Neuronal stem cell (in vitro differentiated cells): ENCODE data around the gene MRPS6.

Experiments
- DNase-seq: peaks from one replicate; pipeline ENCODE4 v3.0.0-alpha.2; 2013; ENCODE audit warnings: low spot score
- H2AFZ ChIP-seq: one replicate; pipeline ENCODE4 v1.6.1; 2013; ENCODE audit warnings: mild to moderate bottlenecking, low read length, inconsistent platforms
- H2AK5ac ChIP-seq: 2 replicates; pipeline ENCODE4 v1.6.1; 2013; ENCODE audit warnings: low read depth, mild to moderate bottlenecking, inconsistent platforms, low read length, moderate library complexity, mixed read lengths
- H2BK120ac ChIP-seq: 2 replicates; pipeline ENCODE4 v1.6.1; 2013; ENCODE audit warnings: low read depth, mild to moderate bottlenecking, inconsistent platforms, low read length, moderate library complexity, mixed read lengths
- H2BK12ac ChIP-seq: one replicate; pipeline ENCODE4 v1.6.1; 2013; ENCODE audit warnings: low read length, inconsistent platforms
- H2BK15ac ChIP-seq: 2 replicates; pipeline ENCODE4 v1.6.1; 2013; ENCODE audit warnings: mild to moderate bottlenecking, low read length, inconsistent platforms, mixed read lengths
- H2BK5ac ChIP-seq: one replicate; pipeline ENCODE4 v1.6.1; 2013; ENCODE audit warnings: inconsistent platforms, mild to moderate bottlenecking, low read length, moderate library complexity
- H3K14ac ChIP-seq: one replicate; pipeline ENCODE4 v1.6.1; 2013; ENCODE audit warnings: low read length, inconsistent platforms
- H3K18ac ChIP-seq: 2 replicates; pipeline ENCODE4 v1.6.1; 2013; ENCODE audit warnings: low read length, inconsistent platforms
- H3K23ac ChIP-seq: 2 replicates; pipeline ENCODE4 v1.6.1; 2013; ENCODE audit warnings: low read depth, mild to moderate bottlenecking, mixed read lengths, low read length, inconsistent platforms; ENCODE audit not compliant: poor library complexity
- H3K27ac ChIP-seq: replicated peaks from 3 replicates; pipeline ENCODE4 v1.5.1; 2013; ENCODE audit warnings: low read length, inconsistent platforms
- H3K27me3 ChIP-seq, 3 experiments: 2 replicates each; pipeline ENCODE4 v1.6.1; 2013; ENCODE audit warnings: low read length in 3 of 3, mild to moderate bottlenecking in 2 of 3, inconsistent platforms in 1 of 3, low read depth in 1 of 3, mixed read lengths in 1 of 3, moderate library complexity in 1 of 3; ENCODE audit not compliant: control insufficient read depth in 3 of 3, insufficient read depth in 3 of 3
- H3K36me3 ChIP-seq, 2 donors: replicated peaks in 1 of 2; 2 replicates each; pipeline ENCODE4 v1.6.1; 2013; ENCODE audit warnings: low read length in 2 of 2; ENCODE audit not compliant: control insufficient read depth in 2 of 2, insufficient read depth in 2 of 2
- H3K4ac ChIP-seq: 2 replicates; pipeline ENCODE4 v1.6.1; 2013; ENCODE audit warnings: inconsistent platforms, mild to moderate bottlenecking, low read length, moderate library complexity
- H3K4me1 ChIP-seq, 2 donors: 1 replicate in 1 of 2; 2 replicates in 1 of 2; pipeline ENCODE4 v1.6.1; 2013; ENCODE audit warnings: low read length in 2 of 2, low read depth in 1 of 2; ENCODE audit not compliant: control insufficient read depth in 2 of 2, insufficient read depth in 1 of 2
- H3K4me2 ChIP-seq: one replicate; pipeline ENCODE4 v1.6.1; 2013; ENCODE audit warnings: mild to moderate bottlenecking, low read length, inconsistent platforms; ENCODE audit not compliant: insufficient read depth, poor library complexity, severe bottlenecking
- H3K4me3 ChIP-seq, 2 donors: 2 replicates each; pipeline ENCODE4 v1.5.1; 2013; ENCODE audit warnings: low read length in 2 of 2, mild to moderate bottlenecking in 2 of 2, inconsistent platforms in 1 of 2, moderate library complexity in 1 of 2
- H3K79me1 ChIP-seq: one replicate; pipeline ENCODE4 v1.6.1; 2013; ENCODE audit warnings: low read depth, mild to moderate bottlenecking, inconsistent platforms, low read length, moderate library complexity
- H3K9ac ChIP-seq: one replicate; pipeline ENCODE4 v1.6.1; 2013; ENCODE audit warnings: mild to moderate bottlenecking, low read depth, low read length, inconsistent platforms; ENCODE audit not compliant: poor library complexity
- H3K9me3 ChIP-seq, 2 donors: replicated peaks in 1 of 2; 2 replicates each; pipeline versions ENCODE3 to v1.6.1; 2013; ENCODE audit warnings: low read length in 2 of 2, mild to moderate bottlenecking in 2 of 2, inconsistent platforms in 1 of 2, low read depth in 1 of 2, mixed read lengths in 1 of 2, moderate library complexity in 1 of 2; ENCODE audit not compliant: control insufficient read depth in 2 of 2, insufficient read depth in 1 of 2
- H4K8ac ChIP-seq: one replicate; pipeline ENCODE4 v1.6.1; 2013; ENCODE audit warnings: low read depth, mild to moderate bottlenecking, inconsistent platforms, low read length, moderate library complexity
- H4K91ac ChIP-seq: one replicate; pipeline ENCODE4 v1.6.1; 2013; ENCODE audit warnings: low read length, low read depth, mild to moderate bottlenecking, inconsistent platforms; ENCODE audit not compliant: poor library complexity
- WGBS, 2 donors: extraction: QIAGEN DNeasy Blood & Tissue Kit; methylation state at CpG; one replicate each; pipeline ENCODE4 v1.1.7; 2013; ENCODE audit warnings: missing lambda C conversion rate in 2 of 2, mixed read lengths in 1 of 2; ENCODE audit not compliant: insufficient read length in 2 of 2, insufficient replicate concordance in 1 of 2; ENCODE audit errors: extremely low coverage in 2 of 2; 5-methylcytosine and 5-hydroxymethylcytosine counted together

Gene MRPS6

DNA sequence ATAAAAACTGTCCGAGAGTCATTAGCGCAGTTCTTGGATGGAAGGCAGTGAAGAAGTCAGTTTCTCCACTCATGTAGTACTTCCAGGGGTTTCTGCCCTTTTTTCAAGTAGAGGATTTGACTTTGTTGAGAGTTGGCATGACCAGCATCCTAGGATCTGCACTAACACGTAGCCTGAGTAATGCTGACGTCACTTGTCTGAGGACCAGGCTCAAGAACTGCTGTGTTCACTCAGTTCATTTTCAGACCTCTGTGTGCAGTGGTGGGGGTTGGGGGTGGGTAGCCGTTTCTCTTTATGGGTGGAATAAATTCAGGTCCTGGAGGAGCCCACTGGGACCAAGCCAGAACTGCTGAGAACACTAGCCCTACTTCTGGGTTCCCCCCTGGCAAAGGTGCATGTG, 53.3 kb downstream of the MRPS6 start:
- Histone ChIP-seq H3K14ac (no peak overlapping the region), H3K9me3 (peaks cover 0 to 3% of the 10 kb centered on the region in 2 donors), H3K4me2 (no peak overlapping the region), H4K8ac (no peak overlapping the region), H3K4me3 (no peak overlapping the region), H3K4me1 (peaks cover 38 to 42% of the 10 kb centered on the region in 2 donors), H3K9ac (no peak overlapping the region), H2BK12ac (no peak overlapping the region), H3K27me3 (no peaks in the 10 kb centered on the region), H3K36me3 (peaks cover 9 to 51% of the 10 kb centered on the region in 2 donors), H2AK5ac (no peak overlapping the region), H2BK5ac (no peak overlapping the region), H3K18ac (no peak overlapping the region), H3K23ac (no peak overlapping the region), H2BK15ac (no peak overlapping the region), H2AFZ (no peak overlapping the region), H3K27ac (no peak overlapping the region), H4K91ac (no peak overlapping the region), H2BK120ac (no peak overlapping the region), H3K79me1 (peaks cover 3% of the 10 kb centered on the region), H3K4ac (no peak overlapping the region)
- WGBS, 2 donors, result no CpG with 5 or more reads among the region's 5 CpGs
- no peak for DNase-seq

DNA sequence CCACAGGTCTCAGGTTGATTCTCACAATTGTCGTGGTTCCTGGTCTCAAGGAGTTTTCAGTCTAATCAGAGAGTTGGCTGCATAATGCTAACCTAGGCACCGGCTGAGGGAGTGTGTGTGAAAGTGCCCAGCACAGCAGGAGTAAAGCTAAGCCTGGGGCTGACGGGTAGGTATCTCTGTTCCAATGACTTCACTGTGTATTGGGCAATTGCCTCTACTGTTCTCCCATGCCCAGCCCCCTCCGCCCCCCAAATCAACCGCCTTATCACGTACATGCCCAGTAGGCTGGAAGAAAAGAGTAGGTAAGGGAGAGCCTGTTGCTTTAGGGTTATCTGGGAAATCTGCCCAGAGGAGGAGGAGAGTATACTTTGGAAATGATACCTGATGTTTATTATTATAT, 54.7 kb downstream of the MRPS6 start:
- Histone ChIP-seq H2BK5ac (no peak overlapping the region), H4K8ac (no peak overlapping the region), H3K9ac (no peak overlapping the region), H4K91ac (no peak overlapping the region), H3K4ac (no peak overlapping the region), H3K14ac (no peak overlapping the region), H3K79me1 (peaks cover 2% of the 10 kb centered on the region), H3K4me3 (no peak overlapping the region), H3K4me2 (no peak overlapping the region), H3K36me3 (peaks cover 15 to 57% of the 10 kb centered on the region in 2 donors), H2AFZ (no peak overlapping the region), H3K18ac (no peak overlapping the region), H3K27ac (peak overlapping the region; percentile 5), H2BK120ac (no peak overlapping the region), H3K23ac (no peak overlapping the region), H3K27me3 (no peaks in the 10 kb centered on the region), H2BK12ac (no peak overlapping the region), H2BK15ac (no peak overlapping the region), H3K9me3 (peaks cover 0 to 12% of the 10 kb centered on the region in 2 donors), H2AK5ac (no peak overlapping the region), H3K4me1 (peaks cover 40 to 42% of the 10 kb centered on the region in 2 donors)
- WGBS, 2 donors, result no CpG with 5 or more reads among the region's 6 CpGs
- DNase-seq, result no peak

DNA sequence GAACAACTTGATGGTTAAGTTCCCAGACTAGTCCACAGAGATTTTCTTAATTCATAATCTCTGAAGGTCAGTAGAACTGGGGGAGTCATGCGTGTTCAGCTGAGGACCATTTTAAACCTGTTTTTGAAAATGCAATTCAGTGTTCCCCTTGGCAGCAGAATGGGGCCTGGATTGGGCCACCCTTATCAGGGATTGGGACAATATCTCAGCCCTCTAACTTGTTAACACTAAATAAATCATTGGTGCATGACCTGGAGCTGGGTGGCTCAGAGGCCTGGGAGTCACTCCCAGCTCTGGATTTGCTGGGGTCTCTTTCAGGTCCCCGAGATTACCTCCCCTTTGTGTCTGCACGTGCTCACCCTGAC, 55.3 kb downstream of the MRPS6 start:
- H3K14ac ChIP-seq, result no peak overlapping the region
- H3K27me3 ChIP-seq, result no peaks in the 10 kb centered on the region
- no peak overlapping the region for H4K91ac ChIP-seq
- peaks cover 0 to 15% of the 10 kb centered on the region in 2 donors for H3K9me3 ChIP-seq
- WGBS, 2 donors, result no CpG with 5 or more reads among the region's 3 CpGs
- H3K23ac ChIP-seq, result no peak overlapping the region
- H2BK5ac ChIP-seq, result no peak overlapping the region
- no peak overlapping the region for H2BK12ac ChIP-seq
- peak overlapping the region; percentile 34 for H3K18ac ChIP-seq
- peak overlapping the region; percentile 77 for H3K27ac ChIP-seq
- H3K4me1 ChIP-seq, result peaks cover 40 to 42% of the 10 kb centered on the region in 2 donors
- H2BK15ac ChIP-seq, result no peak overlapping the region
- no peak for DNase-seq
- peaks cover 18 to 62% of the 10 kb centered on the region in 2 donors for H3K36me3 ChIP-seq
- H2AK5ac ChIP-seq, result no peak overlapping the region
- H3K4me3 ChIP-seq, result no peak overlapping the region
- H3K4me2 ChIP-seq, result no peak overlapping the region
- H2AFZ ChIP-seq, result no peak overlapping the region
- H3K79me1 ChIP-seq, result peaks cover 4% of the 10 kb centered on the region
- H3K9ac ChIP-seq, result no peak overlapping the region
- no peak overlapping the region for H2BK120ac ChIP-seq
- no peak overlapping the region for H4K8ac ChIP-seq
- no peak overlapping the region for H3K4ac ChIP-seq

DNA sequence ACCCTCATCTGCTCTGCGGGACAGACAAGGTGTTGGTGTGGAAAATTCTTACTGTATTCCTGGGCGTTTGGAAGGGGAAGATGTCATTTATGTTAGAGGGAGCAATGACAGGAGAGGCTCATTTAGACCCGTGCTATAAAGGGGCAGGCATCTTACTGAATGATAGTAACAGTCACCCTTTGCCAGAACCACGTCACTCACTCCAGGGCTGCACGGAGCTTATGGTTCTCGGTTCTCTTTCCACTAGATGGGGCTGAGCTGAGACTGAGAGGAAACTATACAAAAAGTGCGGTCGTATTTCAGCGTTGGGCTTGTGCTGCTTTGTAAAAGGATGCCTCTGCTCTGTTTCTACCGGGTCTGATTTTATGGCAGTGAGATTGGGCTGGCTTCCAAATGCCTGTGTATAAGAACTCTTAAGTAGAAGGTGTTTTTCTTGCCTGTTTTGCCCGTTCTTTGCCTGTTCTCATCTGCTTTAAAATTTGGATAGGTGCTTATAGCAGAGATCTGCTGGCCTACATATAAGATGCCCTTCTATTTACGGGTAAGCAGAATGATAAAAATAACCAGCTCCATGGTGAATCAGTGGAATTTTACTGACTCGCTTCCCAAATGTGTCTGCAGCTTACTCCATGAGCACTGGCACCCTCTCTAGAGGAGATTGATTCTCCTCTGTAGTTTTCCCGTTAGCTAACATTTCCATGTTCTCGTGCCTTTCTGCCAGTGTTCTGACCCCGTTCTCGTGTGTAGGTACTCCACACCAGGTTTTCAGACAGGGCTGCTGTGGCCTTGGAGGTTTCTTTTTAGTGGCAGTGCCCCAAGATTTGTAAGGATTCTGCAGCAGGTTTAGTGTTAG, 55.9 kb downstream of the MRPS6 start:
- H3K79me1 ChIP-seq, result peaks cover 5% of the 10 kb centered on the region
- no peaks in the 10 kb centered on the region for H3K27me3 ChIP-seq
- H3K4me1 ChIP-seq, result peaks cover 40 to 42% of the 10 kb centered on the region in 2 donors
- H2BK12ac ChIP-seq, result no peak overlapping the region
- peak overlapping the region; percentile 77 for H3K27ac ChIP-seq
- H3K14ac ChIP-seq, result no peak overlapping the region
- H3K9me3 ChIP-seq, result peaks cover 0 to 15% of the 10 kb centered on the region in 2 donors
- no peak overlapping the region for H2BK5ac ChIP-seq
- peaks cover 22 to 68% of the 10 kb centered on the region in 2 donors for H3K36me3 ChIP-seq
- no peak overlapping the region for H3K4me3 ChIP-seq
- no peak overlapping the region for H2AFZ ChIP-seq
- DNase-seq, result peak; percentile 42
- no peak overlapping the region for H3K23ac ChIP-seq
- H3K4ac ChIP-seq, result no peak overlapping the region
- no peak overlapping the region for H4K91ac ChIP-seq
- H3K4me2 ChIP-seq, result peak overlapping the region; percentile 41
- H3K18ac ChIP-seq, result peak overlapping the region; percentile 34
- no peak overlapping the region for H4K8ac ChIP-seq
- H2AK5ac ChIP-seq, result no peak overlapping the region
- WGBS, 2 donors, result no CpG with 5 or more reads among the region's 17 CpGs
- no peak overlapping the region for H2BK120ac ChIP-seq
- no peak overlapping the region for H3K9ac ChIP-seq
- no peak overlapping the region for H2BK15ac ChIP-seq
